ENCODE data around the gene GNPTG. TPM values are rescaled to one million over a fixed set of nuclear protein-coding genes. Genes with fewer than 3 reads are reported as not detected.

Gene GNPTG
- total RNA-seq, 1 experiment from 2014 or later, result 29.4 TPM

GRCh38 chr16:1392826-1393225, 41.1 kb downstream of the GNPTG start:
- no peak overlapping the region for H3K14ac ChIP-seq (ENCODE audit: insufficient read depth, low read length)
- no peak overlapping the region for H2AFZ ChIP-seq (ENCODE audit: low read length)
- TF ChIP-seq CTCF (conservative IDR thresholded peaks at IDR 0.05), result no peak
- H3K9ac ChIP-seq (ENCODE audit: extremely low read depth, insufficient read length, low read length), result no peak overlapping the region
- H3K79me1 ChIP-seq (ENCODE audit: insufficient read depth, low read depth, low read length, poor library complexity, severe bottlenecking), result no peaks in the 10 kb centered on the region
- H3T11ph ChIP-seq (ENCODE audit: low read length), result no peak overlapping the region
- H3K27me3 ChIP-seq (ENCODE audit: insufficient read depth, low read length), result no peaks in the 10 kb centered on the region
- no peak overlapping the region for H4K5ac ChIP-seq (ENCODE audit: insufficient read length, low read depth, low read length)
- no peaks in the 10 kb centered on the region for H3K23me2 ChIP-seq (ENCODE audit: insufficient read length, low read depth, low read length, poor library complexity, severe bottlenecking)
- H2BK20ac ChIP-seq (ENCODE audit: low read depth, low read length, poor library complexity, severe bottlenecking), result no peak overlapping the region
- Mint-ChIP-seq H3K36me3 (ENCODE audit: insufficient read depth in 1 of 3, low read depth in 3 of 3) (peaks cover 2 to 24% (median 23%) of the 10 kb centered on the region in 3 experiments; a peak in 4 of 7 replicates), H3K4me3 (no peak overlapping the region), H3K27ac (no peak overlapping the region), H3K4me1 (no peaks in the 10 kb centered on the region), H3K9me3 (no peaks in the 10 kb centered on the region), H3K27me3 (ENCODE audit: low read depth) (no peaks in the 10 kb centered on the region)
- H2AK5ac ChIP-seq (ENCODE audit: insufficient read length, low read length), result no peak overlapping the region
- no peaks in the 10 kb centered on the region for H3K9me3 ChIP-seq (ENCODE audit: control insufficient read depth, low read depth, low read length)
- H2BK12ac ChIP-seq (ENCODE audit: insufficient read length, low read depth, low read length), result no peak overlapping the region
- H3K79me2 ChIP-seq (ENCODE audit: insufficient read depth, low read length), result no peaks in the 10 kb centered on the region
- no peak for DNase-seq
- no peak overlapping the region for H3K23ac ChIP-seq (ENCODE audit: insufficient read length, low read depth, low read length)
- no peak overlapping the region for H3K56ac ChIP-seq (ENCODE audit: insufficient read length, low read depth, low read length)
- no peaks in the 10 kb centered on the region for H4K20me1 ChIP-seq (ENCODE audit: control insufficient read depth, insufficient read depth, insufficient read length)
- no peak overlapping the region for H3K18ac ChIP-seq (ENCODE audit: insufficient read length, low read depth, low read length)
- H2BK120ac ChIP-seq (ENCODE audit: low read depth, low read length, poor library complexity, severe bottlenecking), result no peak overlapping the region
- H2BK5ac ChIP-seq (ENCODE audit: insufficient read length, low read length), result no peak overlapping the region
- no peak overlapping the region for H4K8ac ChIP-seq (replicated peaks; ENCODE audit: insufficient read length, low read depth, low read length)
- H3K27ac ChIP-seq (ENCODE audit: insufficient read length, low read depth, low read length), result no peak overlapping the region
- no peaks in the 10 kb centered on the region for H3K4me1 ChIP-seq (ENCODE audit: insufficient read depth, low read length)
- no CpG with 5 or more reads among the region's 17 CpGs for WGBS (ENCODE audit: extremely low coverage, insufficient read length, low lambda C conversion rate)
- H3K4me2 ChIP-seq (ENCODE audit: insufficient read depth, insufficient read length, low read length), result no peak overlapping the region
- no peak overlapping the region for H3K4ac ChIP-seq (ENCODE audit: low read depth, low read length)
- H2BK15ac ChIP-seq (ENCODE audit: low read depth, low read length), result no peak overlapping the region
- H4K91ac ChIP-seq (ENCODE audit: insufficient read length, low read depth, low read length), result no peak overlapping the region
